Panc1 (cell line): ENCODE results near the gene NBEAL2. TPM values are rescaled to one million over a fixed set of nuclear protein-coding genes. Genes with fewer than 3 reads are reported as not detected.

Experiments used
- ATAC-seq: fragments of 200-7000 bp; cut with Tn5 transposase; 2 replicates; pipeline ENCODE4 v1.9.1; 2020; ENCODE audit warnings: mild to moderate bottlenecking, moderate library complexity
- BruUV-seq: library from RNA; stranded (reverse); fragments of 400-500 nt; replicated peaks from 2 replicates; lab custom pipeline; 2021; lab: Mats Ljungman, UMichigan
- CTCF ChIA-PET: fragments of 300-600 bp; sonication (Branson Sonifier 250); formaldehyde crosslinking; loops from one replicate; lab custom pipeline; 2022; ENCODE audit warnings: antibody characterized with exemption; lab: Charles Lee
- POLR2A ChIA-PET: fragments of 300-600 bp; sonication (Branson Sonifier 250); formaldehyde crosslinking; loops from one replicate; lab custom pipeline; 2022; ENCODE audit warnings: antibody characterized with exemption; lab: Charles Lee
- DNase-seq: peaks from one replicate; pipeline ENCODE4 v3.0.0-alpha.2; 2010; ENCODE audit warnings: low read depth, low spot score
- H3K27ac ChIP-seq: 2 replicates; pipeline ENCODE4 v1.5.1; 2011; ENCODE audit warnings: mild to moderate bottlenecking, low read length, inconsistent platforms
- H3K27me3 ChIP-seq: fragments of 200-500 bp; sonication (Bioruptor generic); 2 replicates; pipeline ENCODE4 v1.6.0; 2014; ENCODE audit warnings: low read length, inconsistent platforms; ENCODE audit not compliant: control insufficient read depth, insufficient read depth
- H3K36me3 ChIP-seq: fragments of 200-500 bp; sonication (Bioruptor generic); 2 replicates; pipeline ENCODE4 v1.5.1; 2014; ENCODE audit warnings: inconsistent platforms, mild to moderate bottlenecking, low read length, moderate library complexity; ENCODE audit not compliant: control insufficient read depth, insufficient read depth
- H3K4me1 ChIP-seq: 2 replicates; pipeline ENCODE4 v1.5.1; 2011; ENCODE audit warnings: inconsistent platforms, mild to moderate bottlenecking, low read length, moderate library complexity; ENCODE audit not compliant: control insufficient read depth, insufficient read depth
- H3K4me3 ChIP-seq, 2 experiments: 2 replicates each; pipeline ENCODE4 v1.5.1; 2011 to 2012; ENCODE audit warnings: low read depth in 2 of 2, low read length in 2 of 2, mild to moderate bottlenecking in 2 of 2, inconsistent platforms in 1 of 2, moderate library complexity in 1 of 2
- H3K9me3 ChIP-seq: fragments of 200-500 bp; sonication (Bioruptor generic); 2 replicates; pipeline ENCODE4 v1.5.1; 2014; ENCODE audit warnings: low read depth, mild to moderate bottlenecking, inconsistent platforms, low read length, moderate library complexity; ENCODE audit not compliant: control insufficient read depth, insufficient read depth
- POLR2AphosphoS5 ChIP-seq: IDR thresholded peaks from 2 replicates; pipeline ENCODE4 v1.6.1; 2012; ENCODE audit warnings: mild to moderate bottlenecking, low read depth, low read length, moderate library complexity
- SIN3A ChIP-seq: IDR thresholded peaks from 2 replicates; pipeline ENCODE4 v1.6.1; 2012; ENCODE audit warnings: low read depth, mild to moderate bottlenecking, low read length, moderate library complexity, borderline replicate concordance; ENCODE audit not compliant: insufficient read depth
- TCF7L2 ChIP-seq: IDR thresholded peaks from 2 replicates; pipeline ENCODE4 v1.6.1; 2011; ENCODE audit warnings: mild to moderate bottlenecking, low read depth, low read length, inconsistent platforms
- in situ Hi-C: cut with HindIII; loops from 2 replicates; pipeline ENCODE4 v1.10.0; 2016; ENCODE audit warnings: low sequenced_read_pairs, low pct_unique_long_range_greater_than_20kb
- intact Hi-C: fragments of 100-400 bp; cut with micrococcal nuclease; formaldehyde crosslinking; loops from one replicate; pipeline ENCODE4 v1.10.0; 2022; ENCODE audit not compliant: unreplicated experiment
- total RNA-seq: library from RNA; stranded (reverse); gene quantifications from one replicate; pipeline ENCODE4 v1.2.1, GENCODE V29; 2021; ENCODE audit not compliant: unreplicated experiment
- TF ChIP-seq, protein P1 (sequence below): fragments of 450-650 bp; IDR thresholded peaks from 2 replicates; pipeline ENCODE4 v1.5.1; 2017; ENCODE audit warnings: mild to moderate bottlenecking
- TF ChIP-seq, protein P2 (sequence below), 2 experiments: IDR thresholded peaks; 2 replicates each; pipeline ENCODE4 v1.6.1; 2011 to 2012; ENCODE audit warnings: low read depth in 2 of 2, control low read depth in 1 of 2, low read length in 1 of 2, mild to moderate bottlenecking in 1 of 2, moderate library complexity in 1 of 2; ENCODE audit not compliant: insufficient read depth in 1 of 2

The NBEAL2 gene
- total RNA-seq, 1 experiment from 2014 or later: 38.8 TPM

DNA sequence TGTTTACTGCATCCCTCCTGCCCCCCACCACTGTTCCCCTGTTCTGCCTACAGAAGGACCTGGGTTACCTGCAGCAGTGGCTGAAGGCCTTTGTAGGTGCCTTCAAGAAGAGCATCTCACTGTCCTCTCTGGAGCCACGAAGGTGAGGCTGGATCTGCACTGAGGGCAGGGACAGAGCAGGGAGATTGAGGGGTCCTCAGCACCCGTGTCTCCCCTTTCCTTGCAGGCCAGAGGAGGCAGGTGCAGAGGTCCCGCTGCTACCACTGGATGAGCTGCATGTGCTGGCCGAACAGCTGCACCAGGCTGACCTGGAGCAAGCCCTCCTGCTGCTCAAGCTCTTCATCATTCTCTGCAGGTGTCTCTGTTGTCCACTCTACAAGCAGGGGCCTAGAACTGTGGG is 9.2 kb downstream of the NBEAL2 start:
- ChIA-PET CTCF (no interaction called here), POLR2A (no interaction called here)
- Histone ChIP-seq H3K36me3 (no peaks in the 10 kb centered on the region), H3K9me3 (no peaks in the 10 kb centered on the region), H3K27me3 (no peaks in the 10 kb centered on the region), H3K4me1 (no peaks in the 10 kb centered on the region), H3K4me3 (no peak overlapping the region), H3K27ac (no peak overlapping the region)
- ATAC-seq (no peak), DNase-seq (no peak)
- in situ Hi-C loops (no loop called here), intact Hi-C loops (no loop called here)
- no peak for TF ChIP-seq POLR2AphosphoS5
- TF ChIP-seq, protein P1, sequence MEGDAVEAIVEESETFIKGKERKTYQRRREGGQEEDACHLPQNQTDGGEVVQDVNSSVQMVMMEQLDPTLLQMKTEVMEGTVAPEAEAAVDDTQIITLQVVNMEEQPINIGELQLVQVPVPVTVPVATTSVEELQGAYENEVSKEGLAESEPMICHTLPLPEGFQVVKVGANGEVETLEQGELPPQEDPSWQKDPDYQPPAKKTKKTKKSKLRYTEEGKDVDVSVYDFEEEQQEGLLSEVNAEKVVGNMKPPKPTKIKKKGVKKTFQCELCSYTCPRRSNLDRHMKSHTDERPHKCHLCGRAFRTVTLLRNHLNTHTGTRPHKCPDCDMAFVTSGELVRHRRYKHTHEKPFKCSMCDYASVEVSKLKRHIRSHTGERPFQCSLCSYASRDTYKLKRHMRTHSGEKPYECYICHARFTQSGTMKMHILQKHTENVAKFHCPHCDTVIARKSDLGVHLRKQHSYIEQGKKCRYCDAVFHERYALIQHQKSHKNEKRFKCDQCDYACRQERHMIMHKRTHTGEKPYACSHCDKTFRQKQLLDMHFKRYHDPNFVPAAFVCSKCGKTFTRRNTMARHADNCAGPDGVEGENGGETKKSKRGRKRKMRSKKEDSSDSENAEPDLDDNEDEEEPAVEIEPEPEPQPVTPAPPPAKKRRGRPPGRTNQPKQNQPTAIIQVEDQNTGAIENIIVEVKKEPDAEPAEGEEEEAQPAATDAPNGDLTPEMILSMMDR: no peak
- no peak for TF ChIP-seq SIN3A
- TF ChIP-seq, protein P2, sequence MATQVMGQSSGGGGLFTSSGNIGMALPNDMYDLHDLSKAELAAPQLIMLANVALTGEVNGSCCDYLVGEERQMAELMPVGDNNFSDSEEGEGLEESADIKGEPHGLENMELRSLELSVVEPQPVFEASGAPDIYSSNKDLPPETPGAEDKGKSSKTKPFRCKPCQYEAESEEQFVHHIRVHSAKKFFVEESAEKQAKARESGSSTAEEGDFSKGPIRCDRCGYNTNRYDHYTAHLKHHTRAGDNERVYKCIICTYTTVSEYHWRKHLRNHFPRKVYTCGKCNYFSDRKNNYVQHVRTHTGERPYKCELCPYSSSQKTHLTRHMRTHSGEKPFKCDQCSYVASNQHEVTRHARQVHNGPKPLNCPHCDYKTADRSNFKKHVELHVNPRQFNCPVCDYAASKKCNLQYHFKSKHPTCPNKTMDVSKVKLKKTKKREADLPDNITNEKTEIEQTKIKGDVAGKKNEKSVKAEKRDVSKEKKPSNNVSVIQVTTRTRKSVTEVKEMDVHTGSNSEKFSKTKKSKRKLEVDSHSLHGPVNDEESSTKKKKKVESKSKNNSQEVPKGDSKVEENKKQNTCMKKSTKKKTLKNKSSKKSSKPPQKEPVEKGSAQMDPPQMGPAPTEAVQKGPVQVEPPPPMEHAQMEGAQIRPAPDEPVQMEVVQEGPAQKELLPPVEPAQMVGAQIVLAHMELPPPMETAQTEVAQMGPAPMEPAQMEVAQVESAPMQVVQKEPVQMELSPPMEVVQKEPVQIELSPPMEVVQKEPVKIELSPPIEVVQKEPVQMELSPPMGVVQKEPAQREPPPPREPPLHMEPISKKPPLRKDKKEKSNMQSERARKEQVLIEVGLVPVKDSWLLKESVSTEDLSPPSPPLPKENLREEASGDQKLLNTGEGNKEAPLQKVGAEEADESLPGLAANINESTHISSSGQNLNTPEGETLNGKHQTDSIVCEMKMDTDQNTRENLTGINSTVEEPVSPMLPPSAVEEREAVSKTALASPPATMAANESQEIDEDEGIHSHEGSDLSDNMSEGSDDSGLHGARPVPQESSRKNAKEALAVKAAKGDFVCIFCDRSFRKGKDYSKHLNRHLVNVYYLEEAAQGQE (IDR thresholded peaks at IDR 0.05; ENCODE audit: insufficient read depth in 1 of 2, low read depth in 2 of 2, low read length in 1 of 2): no peak
- TF ChIP-seq TCF7L2: no peak
- BruUV-seq: no TSS peak

DNA sequence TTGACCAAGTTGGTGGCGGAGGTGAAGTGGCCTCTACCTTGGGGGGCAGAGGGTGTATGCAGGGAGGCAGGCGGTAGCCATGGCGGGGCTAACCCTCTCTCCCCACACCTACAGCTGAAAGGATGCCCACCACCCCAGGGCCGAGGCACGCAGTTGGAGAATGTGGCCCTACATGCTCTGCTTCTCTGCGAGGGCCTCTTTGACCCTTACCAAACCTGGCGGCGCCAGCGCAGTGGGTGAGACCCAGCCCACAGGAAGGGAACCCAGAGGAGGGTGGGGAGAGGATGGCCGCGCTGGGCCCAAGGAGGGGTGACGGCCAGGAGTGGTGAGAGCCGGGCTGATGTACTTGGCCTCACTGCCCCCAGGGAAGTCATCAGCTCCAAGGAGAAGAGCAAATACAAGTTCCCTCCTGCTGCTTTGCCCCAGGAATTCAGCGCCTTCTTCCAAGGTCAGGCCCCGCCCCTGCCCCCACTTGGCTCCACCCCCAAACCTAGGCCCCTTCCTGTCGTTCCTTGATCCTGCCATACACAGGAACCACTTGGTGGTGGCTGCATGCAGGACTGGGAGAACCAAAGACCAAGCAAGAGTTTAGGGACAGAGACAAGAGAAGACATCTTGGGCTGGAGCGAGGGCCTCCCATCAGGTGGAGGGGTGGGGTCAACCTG is 9.8 kb downstream of the NBEAL2 start:
- ATAC-seq (no peak), DNase-seq (no peak)
- intact Hi-C loops: no loop called here
- ChIA-PET CTCF (no interaction called here), POLR2A (no interaction called here)
- TF ChIP-seq, protein P1: no peak
- TF ChIP-seq, protein P2 (IDR thresholded peaks at IDR 0.05; ENCODE audit: insufficient read depth in 1 of 2, low read depth in 2 of 2, low read length in 1 of 2): no peak
- TF ChIP-seq POLR2AphosphoS5 (no peak), SIN3A (no peak), TCF7L2 (no peak)
- in situ Hi-C loops: no loop called here
- BruUV-seq: no TSS peak
- Histone ChIP-seq H3K36me3 (no peaks in the 10 kb centered on the region), H3K27ac (no peak overlapping the region), H3K9me3 (no peaks in the 10 kb centered on the region), H3K4me1 (no peaks in the 10 kb centered on the region), H3K27me3 (no peaks in the 10 kb centered on the region), H3K4me3 (no peak overlapping the region)
